ACHN (cell line): ENCODE results near the gene CEBPB.

Experiments used
- DNase-seq: peaks from one replicate; pipeline ENCODE4 v3.0.0-alpha.2; 2015
- in situ Hi-C: cut with HindIII; loops from 2 replicates; pipeline ENCODE4 v1.10.0; 2017; ENCODE audit warnings: low sequenced_read_pairs, low pct_ligation_motif_present, low pct_unique_long_range_greater_than_20kb

The CEBPB gene

GRCh38 chr20:50221501-50222308 lies 31.1 kb downstream of the CEBPB start:
- in situ Hi-C loops = no loop called here
- peak; percentile 46 for DNase-seq

- no peak for DNase-seq
- in situ Hi-C loops = no loop called here
Measured at GRCh38 chr20:50222309-50223038, 31.8 kb downstream of the CEBPB start.

GRCh38 chr20:50223039-50224005 lies 32.7 kb downstream of the CEBPB start:
- DNase-seq = no peak

GRCh38 chr20:50224052-50224451 lies 33.4 kb downstream of the CEBPB start:
- DNase-seq = no peak
- in situ Hi-C loops = no loop called here

More at GRCh38 chr20:50223039-50224005, 32.7 kb downstream of the CEBPB start:
- in situ Hi-C loops = no loop called here

GRCh38 chr20:50224531-50225255 lies 34.1 kb downstream of the CEBPB start:
- in situ Hi-C loops = no loop called here
- DNase-seq = peak; percentile 26

- DNase-seq = peak; percentile 11
- in situ Hi-C loops = no loop called here
Measured at GRCh38 chr20:50226093-50226974, 35.7 kb downstream of the CEBPB start.

- in situ Hi-C loops = no loop called here
- DNase-seq = no peak
Measured at GRCh38 chr20:50227506-50227905, 36.9 kb downstream of the CEBPB start.

GRCh38 chr20:50229156-50229607 lies 38.6 kb downstream of the CEBPB start:
- DNase-seq = no peak
- in situ Hi-C loops = no loop called here

- in situ Hi-C loops = no loop called here
- DNase-seq = no peak
Measured at GRCh38 chr20:50230184-50230583, 39.6 kb downstream of the CEBPB start.

- DNase-seq = no peak
- in situ Hi-C loops = no loop called here
Measured at GRCh38 chr20:50230871-50231560, 40.4 kb downstream of the CEBPB start.

GRCh38 chr20:50231854-50232253 lies 41.2 kb downstream of the CEBPB start:
- no peak for DNase-seq
- in situ Hi-C loops = no loop called here

GRCh38 chr20:50232651-50233324 lies 42.2 kb downstream of the CEBPB start:
- in situ Hi-C loops = no loop called here
- no peak for DNase-seq

- DNase-seq = no peak
- in situ Hi-C loops = no loop called here
Measured at GRCh38 chr20:50233325-50234212, 42.9 kb downstream of the CEBPB start.

GRCh38 chr20:50234288-50234687 lies 43.7 kb downstream of the CEBPB start:
- in situ Hi-C loops = no loop called here
- no peak for DNase-seq

GRCh38 chr20:50237349-50237748 lies 46.7 kb downstream of the CEBPB start:
- DNase-seq = no peak
- in situ Hi-C loops = no loop called here
